CD4-positive, alpha-beta T cell (primary cell): ENCODE measurements around the gene WASL. TPM values are rescaled to one million over a fixed set of nuclear protein-coding genes. Genes with fewer than 3 reads are reported as not detected.
"Not testable (repeated sequence)": the region's sequence is repeated elsewhere in the genome, so short reads cannot be mapped to it uniquely, and the experiment has no call there.

Experiments used
- ATAC-seq: fragments of 200-7000 bp; cut with Tn5 transposase; one replicate; pipeline ENCODE4 v1.10.0; 2022; ENCODE audit warnings: mild to moderate bottlenecking; ENCODE audit not compliant: poor library complexity
- CTCF ChIA-PET: fragments of 350-600 bp; sonication (Branson Sonifier 250); formaldehyde crosslinking; loops from one replicate; lab custom pipeline; 2021; ENCODE audit warnings: antibody characterized with exemption, inconsistent platforms; lab: Charles Lee
- POLR2A ChIA-PET: fragments of 350-600 bp; sonication (Branson Sonifier 250); formaldehyde crosslinking; loops from one replicate; lab custom pipeline; 2021; ENCODE audit warnings: antibody characterized with exemption, inconsistent platforms; lab: Charles Lee
- DNase-seq, 14 experiments: peaks; one replicate each; pipeline ENCODE4 v3.0.0-alpha.2; 2013 to 2020; ENCODE audit warnings: mixed read lengths in 2 of 14
- H3K27ac ChIP-seq, 2 donors: one replicate each; pipeline versions ENCODE4 v1.5.1 to v1.7.0; 2013; ENCODE audit warnings: low read length in 2 of 2, low read depth in 1 of 2, mild to moderate bottlenecking in 1 of 2
- H3K27me3 ChIP-seq, 2 experiments: 1 replicate in 1 of 2; 2 replicates in 1 of 2; pipeline versions ENCODE4 v1.6.1 to v1.7.0; 2013; ENCODE audit warnings: low read length in 2 of 2, control low read depth in 1 of 2, mild to moderate bottlenecking in 1 of 2, moderate library complexity in 1 of 2; ENCODE audit not compliant: insufficient read depth in 2 of 2, control insufficient read depth in 1 of 2
- H3K36me3 ChIP-seq: one replicate; pipeline ENCODE4 v1.6.1; 2013; ENCODE audit warnings: low read length, control low read depth; ENCODE audit not compliant: insufficient read depth
- H3K4me1 ChIP-seq: one replicate; pipeline ENCODE4 v1.6.1; 2013; ENCODE audit warnings: low read length, control low read depth; ENCODE audit not compliant: insufficient read depth
- H3K4me3 ChIP-seq: one replicate; pipeline ENCODE4 v1.5.1; 2013; ENCODE audit warnings: mild to moderate bottlenecking, low read length, moderate library complexity
- H3K9me3 ChIP-seq, 2 experiments: 1 replicate in 1 of 2; 2 replicates in 1 of 2; pipeline versions ENCODE4 v1.6.1 to v1.7.0; 2013; ENCODE audit warnings: low read length in 2 of 2, mild to moderate bottlenecking in 2 of 2, control low read depth in 1 of 2, moderate library complexity in 1 of 2; ENCODE audit not compliant: control insufficient read depth in 1 of 2, insufficient read depth in 1 of 2
- H3K27ac Mint-ChIP-seq: one replicate; pipeline ENCODE4 v1.8.0; 2020; ENCODE audit warnings: mixed read lengths
- H3K27me3 Mint-ChIP-seq: one replicate; pipeline ENCODE4 v1.8.0; 2021; ENCODE audit warnings: mixed read lengths
- H3K36me3 Mint-ChIP-seq: one replicate; pipeline ENCODE4 v1.8.0; 2021; ENCODE audit warnings: low read depth, mixed read lengths
- H3K4me1 Mint-ChIP-seq: one replicate; pipeline ENCODE4 v1.8.0; 2021; ENCODE audit warnings: low read depth, mixed read lengths
- H3K4me3 Mint-ChIP-seq: one replicate; pipeline ENCODE4 v1.8.0; 2020; ENCODE audit warnings: mild to moderate bottlenecking, mixed read lengths
- H3K9me3 Mint-ChIP-seq: one replicate; pipeline ENCODE4 v1.8.0; 2020; ENCODE audit warnings: mixed read lengths
- intact Hi-C, 2 experiments: fragments of 100-400 bp; cut with DNase I in 1 of 2; cut with micrococcal nuclease in 1 of 2; formaldehyde crosslinking; loops; one replicate each; pipeline versions ENCODE4 v1.15.1 to v1.9.0; 2023 to 2025; cut with DNase I, micrococcal nuclease
- total RNA-seq, 174 experiments: library from RNA in 2 of 174; stranded (reverse) in 2 of 174; gene quantifications; one replicate each; pipeline ENCODE4 v1.2.3 and lab custom pipeline; 2021 to 2026
- TF ChIP-seq, protein P1 (sequence below): fragments of 200-600 bp; IDR thresholded peaks from one replicate; pipeline ENCODE4 v1.8.0; 2022; ENCODE audit warnings: antibody characterized with exemption, mild to moderate bottlenecking

The WASL gene
- total RNA-seq, 2 experiments from 2014 or later, result 8.6 to 9.3 TPM

DNA sequence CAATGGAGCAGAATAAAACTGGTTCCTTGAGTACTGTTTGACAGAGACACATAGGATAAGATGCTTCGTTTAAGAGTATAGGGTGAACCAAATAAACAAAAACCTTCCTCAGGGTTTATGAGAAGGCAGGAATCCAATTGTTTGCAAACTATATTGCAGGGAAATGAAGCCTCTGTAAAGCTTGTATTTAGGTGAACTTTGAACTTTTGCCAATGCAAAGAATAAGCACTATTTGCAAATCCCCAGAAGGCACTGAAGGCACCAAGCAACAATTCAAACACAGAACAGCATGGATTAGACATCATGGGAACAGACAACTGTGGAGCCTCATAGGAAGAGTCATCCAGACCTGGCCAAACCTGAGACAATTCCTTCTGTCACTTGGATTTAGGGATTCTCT lies 47.1 kb upstream of the WASL start:
- DNase-seq (no peak), ATAC-seq (no peak)
- H3K27ac ChIP-seq, result no peak overlapping the region
- ChIA-PET POLR2A (no interaction called here), CTCF (no interaction called here)
- no peak overlapping the region for H3K4me3 ChIP-seq
- Mint-ChIP-seq H3K4me3 (no peak overlapping the region), H3K27ac (no peak overlapping the region), H3K9me3 (no peaks in the 10 kb centered on the region), H3K4me1 (no peaks in the 10 kb centered on the region), H3K36me3 (no peaks in the 10 kb centered on the region), H3K27me3 (no peaks in the 10 kb centered on the region)
- H3K36me3 ChIP-seq, result no peaks in the 10 kb centered on the region
- H3K9me3 ChIP-seq, result no peaks in the 10 kb centered on the region
- TF ChIP-seq, protein P1, sequence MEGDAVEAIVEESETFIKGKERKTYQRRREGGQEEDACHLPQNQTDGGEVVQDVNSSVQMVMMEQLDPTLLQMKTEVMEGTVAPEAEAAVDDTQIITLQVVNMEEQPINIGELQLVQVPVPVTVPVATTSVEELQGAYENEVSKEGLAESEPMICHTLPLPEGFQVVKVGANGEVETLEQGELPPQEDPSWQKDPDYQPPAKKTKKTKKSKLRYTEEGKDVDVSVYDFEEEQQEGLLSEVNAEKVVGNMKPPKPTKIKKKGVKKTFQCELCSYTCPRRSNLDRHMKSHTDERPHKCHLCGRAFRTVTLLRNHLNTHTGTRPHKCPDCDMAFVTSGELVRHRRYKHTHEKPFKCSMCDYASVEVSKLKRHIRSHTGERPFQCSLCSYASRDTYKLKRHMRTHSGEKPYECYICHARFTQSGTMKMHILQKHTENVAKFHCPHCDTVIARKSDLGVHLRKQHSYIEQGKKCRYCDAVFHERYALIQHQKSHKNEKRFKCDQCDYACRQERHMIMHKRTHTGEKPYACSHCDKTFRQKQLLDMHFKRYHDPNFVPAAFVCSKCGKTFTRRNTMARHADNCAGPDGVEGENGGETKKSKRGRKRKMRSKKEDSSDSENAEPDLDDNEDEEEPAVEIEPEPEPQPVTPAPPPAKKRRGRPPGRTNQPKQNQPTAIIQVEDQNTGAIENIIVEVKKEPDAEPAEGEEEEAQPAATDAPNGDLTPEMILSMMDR, result no peak
- no peaks in the 10 kb centered on the region for H3K4me1 ChIP-seq
- H3K27me3 ChIP-seq, result no peaks in the 10 kb centered on the region
- intact Hi-C loops, result loop anchor here (5.0 kb wide), 3 partner anchors 66 to 1061 kb away; no protein-coding TSS in a partner anchor

DNA sequence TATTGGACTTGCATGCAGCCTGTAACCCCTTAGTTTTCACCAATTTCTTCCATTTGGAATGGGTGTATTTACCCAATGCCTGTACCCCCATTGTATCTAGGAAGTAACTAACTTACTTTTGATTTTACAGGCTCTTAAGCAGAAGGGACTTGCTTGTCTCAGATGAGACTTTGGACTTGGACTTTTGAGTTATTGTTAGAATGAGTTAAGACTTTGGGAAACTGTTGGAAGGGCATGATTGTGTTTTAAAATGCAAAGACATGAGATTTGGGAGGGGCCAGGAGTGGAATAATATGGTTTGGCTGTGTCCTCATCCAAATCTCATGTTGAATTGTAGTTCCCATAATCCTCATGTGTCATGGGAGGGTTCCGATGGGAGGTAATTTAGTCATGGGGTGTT lies 46.3 kb upstream of the WASL start:
- H3K36me3 ChIP-seq, H3K9me3 ChIP-seq, H3K27ac ChIP-seq, H3K4me3 Mint-ChIP-seq, H3K27ac Mint-ChIP-seq, H3K4me1 Mint-ChIP-seq, H3K4me3 ChIP-seq, H3K9me3 Mint-ChIP-seq, H3K36me3 Mint-ChIP-seq, DNase-seq, CTCF ChIA-PET, ATAC-seq, H3K27me3 ChIP-seq, H3K27me3 Mint-ChIP-seq, H3K4me1 ChIP-seq: not testable (repeated sequence)
- POLR2A ChIA-PET, result interaction anchor here (0.6 kb wide), 1 partner anchor 13 kb away, joined by 5 read pairs; no protein-coding TSS in a partner anchor
- intact Hi-C loops, result loop anchor here (5.0 kb wide), 3 partner anchors 67 to 1062 kb away; no protein-coding TSS in a partner anchor

DNA sequence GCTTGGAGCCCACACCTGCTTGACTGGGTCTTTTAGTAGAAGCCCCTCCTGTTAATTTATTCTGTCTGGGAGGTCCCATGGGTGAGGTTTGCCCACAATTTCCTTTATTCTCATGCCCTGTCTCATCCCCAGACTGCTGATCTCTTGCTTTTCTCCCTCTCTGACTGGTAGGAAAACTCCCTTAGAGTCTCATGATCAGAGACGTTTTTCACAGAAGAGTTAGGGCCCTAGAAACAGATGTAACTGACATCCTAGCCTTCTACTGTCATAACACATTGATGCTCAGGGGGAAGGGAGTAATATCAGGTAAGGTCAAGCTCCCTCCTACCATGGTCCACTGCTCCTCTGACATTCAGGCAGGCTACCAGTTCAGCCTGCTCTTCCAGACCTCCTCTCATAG lies 43.7 kb upstream of the WASL start:
- DNase-seq (no peak), ATAC-seq (no peak)
- POLR2A ChIA-PET, result no interaction called here
- no peaks in the 10 kb centered on the region for H3K4me1 ChIP-seq
- Mint-ChIP-seq H3K27me3 (no peaks in the 10 kb centered on the region), H3K4me1 (no peaks in the 10 kb centered on the region), H3K9me3 (no peaks in the 10 kb centered on the region), H3K27ac (no peak overlapping the region), H3K4me3 (no peak overlapping the region), H3K36me3 (no peaks in the 10 kb centered on the region)
- H3K4me3 ChIP-seq, result no peak overlapping the region
- CTCF ChIA-PET, result interaction anchor here (0.6 kb wide), 1 partner anchor 209 kb away, joined by 3 read pairs; no protein-coding TSS in a partner anchor
- TF ChIP-seq, protein P1, result no peak
- intact Hi-C loops, result no loop called here
- H3K27ac ChIP-seq, result no peak overlapping the region
- no peaks in the 10 kb centered on the region for H3K36me3 ChIP-seq
- H3K27me3 ChIP-seq, result no peaks in the 10 kb centered on the region
- no peaks in the 10 kb centered on the region for H3K9me3 ChIP-seq

DNA sequence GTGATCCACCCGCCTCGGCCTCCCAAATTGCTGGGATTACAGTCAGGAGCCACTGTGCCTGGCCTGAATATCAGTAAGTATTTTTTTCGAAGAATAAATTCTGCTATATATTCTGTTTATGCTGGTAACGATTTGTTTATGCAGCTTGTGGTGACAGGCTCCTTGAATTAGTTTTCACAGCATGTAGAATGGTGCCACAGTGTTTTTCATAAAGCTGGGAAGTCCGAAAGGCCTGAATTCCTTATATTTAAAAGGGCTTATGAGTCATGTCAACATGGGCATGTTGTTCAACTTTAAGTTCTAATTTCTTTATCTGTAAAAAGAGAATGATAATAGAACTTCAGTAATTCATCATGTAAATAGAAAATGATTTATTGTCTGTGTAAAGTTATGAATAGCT lies 42.2 kb upstream of the WASL start:
- no peak for ATAC-seq
- DNase-seq, result no peak
- H3K27ac ChIP-seq, result no peak overlapping the region
- Mint-ChIP-seq H3K4me3 (no peak overlapping the region), H3K36me3 (no peaks in the 10 kb centered on the region), H3K27ac (no peak overlapping the region), H3K9me3 (no peaks in the 10 kb centered on the region), H3K4me1 (no peaks in the 10 kb centered on the region), H3K27me3 (no peaks in the 10 kb centered on the region)
- H3K27me3 ChIP-seq, result no peaks in the 10 kb centered on the region
- POLR2A ChIA-PET, result no interaction called here
- TF ChIP-seq, protein P1, result no peak
- intact Hi-C loops, result no loop called here
- CTCF ChIA-PET, result no interaction called here
- no peaks in the 10 kb centered on the region for H3K9me3 ChIP-seq
- no peaks in the 10 kb centered on the region for H3K4me1 ChIP-seq
- no peak overlapping the region for H3K4me3 ChIP-seq
- H3K36me3 ChIP-seq, result no peaks in the 10 kb centered on the region
